ENCODE data around the gene ITGB8. TPM values are rescaled to one million over a fixed set of nuclear protein-coding genes. Genes with fewer than 3 reads are reported as not detected.

Gene ITGB8
- total RNA-seq, 1 experiment from 2014 or later, result 13.9 TPM

- Histone ChIP-seq H3K9ac (ENCODE audit: low read length) (no peak overlapping the region), H3K4me2 (ENCODE audit: low read length) (0 out of 2 replicates have a peak overlapping the region, but pooled peaks have one; percentile 30), H4K20me1 (ENCODE audit: low read length) (no peaks in the 10 kb centered on the region), H3F3A (ENCODE audit: low read length, unreplicated experiment) (no peaks in the 10 kb centered on the region), H3K79me2 (ENCODE audit: low read length) (no peaks in the 10 kb centered on the region), H3K36me3 (ENCODE audit: low read depth, low read length) (no peaks in the 10 kb centered on the region), H3K27ac (ENCODE audit: low read length) (no peak overlapping the region), H2AFZ (ENCODE audit: low read length) (no peak overlapping the region), H3K4me1 (ENCODE audit: insufficient read depth, low read length) (peaks cover 19% of the 10 kb centered on the region), H3K9me3 (ENCODE audit: low read length) (no peaks in the 10 kb centered on the region), H3K4me3 (ENCODE audit: low read length) (no peak overlapping the region), H3K27me3 (ENCODE audit: low read length) (no peaks in the 10 kb centered on the region), H3K9me2 (replicated peaks; ENCODE audit: low read length) (no peaks in the 10 kb centered on the region)
- no peak for TF ChIP-seq EZH2 (IDR thresholded peaks at IDR 0.05; ENCODE audit: low read length, unreplicated experiment)
- no peak for TF ChIP-seq EZH2phosphoT487 (IDR thresholded peaks at IDR 0.05; ENCODE audit: borderline replicate concordance, low read length)
- TF ChIP-seq CTCF (conservative IDR thresholded peaks at IDR 0.05; ENCODE audit: low read depth, low read length), result no peak
- POLR2A ChIA-PET (ENCODE audit: unreplicated experiment), result no interaction called here
- CTCF ChIA-PET, result interaction anchor here (0.7 kb wide), 1 partner anchor 591 kb away, joined by 3 read pairs; no protein-coding TSS in a partner anchor
- DNase-seq (peak; percentile 56), ATAC-seq (peak; percentile 32)
- intact Hi-C loops (cut with micrococcal nuclease), result no loop called here
- no TSS peak for BruUV-seq (replicated peaks)
Measured at GRCh38 chr7:20304366-20304765, 26.3 kb upstream of the ITGB8 start.

GRCh38 chr7:20305726-20306125 lies 25.0 kb upstream of the ITGB8 start:
- DNase-seq (no peak), ATAC-seq (no peak)
- no peaks in the 10 kb centered on the region for H3K36me3 ChIP-seq (ENCODE audit: low read depth, low read length)
- H3K4me3 ChIP-seq (ENCODE audit: low read length), result no peak overlapping the region
- intact Hi-C loops (cut with micrococcal nuclease), result loop anchor here (1.0 kb wide), 1 partner anchor 274 kb away; no protein-coding TSS in a partner anchor
- H3K9me3 ChIP-seq (ENCODE audit: low read length), result no peaks in the 10 kb centered on the region
- no peak overlapping the region for H3K4me2 ChIP-seq (ENCODE audit: low read length)
- no peak overlapping the region for H3K27ac ChIP-seq (ENCODE audit: low read length)
- no peaks in the 10 kb centered on the region for H3F3A ChIP-seq (ENCODE audit: low read length, unreplicated experiment)
- H3K27me3 ChIP-seq (ENCODE audit: low read length), result no peaks in the 10 kb centered on the region
- no peaks in the 10 kb centered on the region for H3K79me2 ChIP-seq (ENCODE audit: low read length)
- no peak overlapping the region for H2AFZ ChIP-seq (ENCODE audit: low read length)
- H3K9me2 ChIP-seq (replicated peaks; ENCODE audit: low read length), result no peaks in the 10 kb centered on the region
- POLR2A ChIA-PET (ENCODE audit: unreplicated experiment), result no interaction called here
- BruUV-seq (replicated peaks), result no TSS peak
- no peaks in the 10 kb centered on the region for H4K20me1 ChIP-seq (ENCODE audit: low read length)
- H3K4me1 ChIP-seq (ENCODE audit: insufficient read depth, low read length), result peaks cover 19% of the 10 kb centered on the region
- no peak overlapping the region for H3K9ac ChIP-seq (ENCODE audit: low read length)
- TF ChIP-seq EZH2 (IDR thresholded peaks at IDR 0.05; ENCODE audit: low read length, unreplicated experiment) (no peak), EZH2phosphoT487 (IDR thresholded peaks at IDR 0.05; ENCODE audit: borderline replicate concordance, low read length) (no peak), CTCF (conservative IDR thresholded peaks at IDR 0.05; ENCODE audit: low read depth, low read length) (no peak)
- CTCF ChIA-PET, result no interaction called here

- intact Hi-C loops (cut with micrococcal nuclease), result no loop called here
- H3K79me2 ChIP-seq (ENCODE audit: low read length), result no peaks in the 10 kb centered on the region
- H3K36me3 ChIP-seq (ENCODE audit: low read depth, low read length), result no peaks in the 10 kb centered on the region
- peaks cover 16% of the 10 kb centered on the region for H3K4me1 ChIP-seq (ENCODE audit: insufficient read depth, low read length)
- no peak overlapping the region for H3K4me3 ChIP-seq (ENCODE audit: low read length)
- no peaks in the 10 kb centered on the region for H3K27me3 ChIP-seq (ENCODE audit: low read length)
- no peak overlapping the region for H3K27ac ChIP-seq (ENCODE audit: low read length)
- H3K9me2 ChIP-seq (replicated peaks; ENCODE audit: low read length), result no peaks in the 10 kb centered on the region
- ChIA-PET POLR2A (ENCODE audit: unreplicated experiment) (interaction anchor here (0.5 kb wide), 1 partner anchor 287 kb away, joined by 4 read pairs; no protein-coding TSS in a partner anchor), CTCF (no interaction called here)
- TF ChIP-seq EZH2 (IDR thresholded peaks at IDR 0.05; ENCODE audit: low read length, unreplicated experiment), result no peak
- TF ChIP-seq CTCF (conservative IDR thresholded peaks at IDR 0.05; ENCODE audit: low read depth, low read length), result no peak
- H3K9me3 ChIP-seq (ENCODE audit: low read length), result no peaks in the 10 kb centered on the region
- H4K20me1 ChIP-seq (ENCODE audit: low read length), result no peaks in the 10 kb centered on the region
- no peaks in the 10 kb centered on the region for H3F3A ChIP-seq (ENCODE audit: low read length, unreplicated experiment)
- ATAC-seq (no peak), DNase-seq (no peak)
- no TSS peak for BruUV-seq (replicated peaks)
- no peak overlapping the region for H2AFZ ChIP-seq (ENCODE audit: low read length)
- H3K4me2 ChIP-seq (ENCODE audit: low read length), result no peak overlapping the region
- no peak overlapping the region for H3K9ac ChIP-seq (ENCODE audit: low read length)
Measured at GRCh38 chr7:20306180-20306946, 24.3 kb upstream of the ITGB8 start.
